HG03571 (cell line): ENCODE data around the gene SMAD5.

Experiments
- ATAC-seq: cut with Tn5 transposase; IDR thresholded peaks from one replicate; pipeline ENCODE4 v1.9.1; 2021; ENCODE audit not compliant: unreplicated experiment

The SMAD5 gene

DNA sequence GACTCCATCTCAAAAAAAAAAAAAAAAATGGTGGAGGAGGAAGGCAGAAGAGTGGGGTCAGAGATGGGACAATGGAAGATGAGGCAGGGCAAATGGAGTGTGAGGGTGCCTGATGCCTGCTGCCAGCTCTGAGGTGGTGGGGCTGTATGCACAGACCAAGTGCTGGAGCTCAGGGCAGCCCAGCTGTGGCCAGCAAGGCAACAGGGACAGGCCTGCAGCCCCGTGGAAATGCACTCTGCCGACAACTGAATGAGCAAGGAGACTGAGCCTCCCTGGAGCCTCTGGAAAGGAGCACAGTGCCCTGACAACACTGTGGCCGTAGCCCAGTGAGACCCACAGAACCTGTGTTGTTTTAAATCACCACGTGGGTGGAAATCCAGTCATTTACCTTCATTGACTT is 83.2 kb downstream of the SMAD5 start:
- no peak for ATAC-seq

- ATAC-seq: no peak
These were observed 83.6 kb downstream of the SMAD5 start for GRCh38 chr5:136216230-136216629.

DNA sequence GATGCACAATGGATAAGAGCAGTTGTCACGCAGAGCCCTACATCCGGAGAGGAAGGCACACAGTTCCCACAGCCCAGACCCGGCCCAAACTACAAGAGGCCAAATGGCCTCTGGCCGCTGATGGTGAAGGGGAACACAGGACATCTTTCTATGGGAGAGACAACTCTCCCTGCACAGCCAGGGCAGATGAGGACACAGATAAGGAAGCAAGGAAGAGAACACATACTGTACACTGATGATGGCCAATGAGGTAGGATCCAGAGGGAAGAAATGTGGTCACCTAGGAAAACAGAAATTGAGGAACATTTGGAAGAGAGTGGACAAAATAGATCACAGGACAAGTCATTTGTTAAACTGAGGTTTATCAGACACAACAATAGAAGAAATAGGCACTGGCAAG is 88.7 kb downstream of the SMAD5 start:
- ATAC-seq: no peak

GRCh38 chr5:136222580-136223235 is 90.1 kb downstream of the SMAD5 start:
- ATAC-seq: no peak

DNA sequence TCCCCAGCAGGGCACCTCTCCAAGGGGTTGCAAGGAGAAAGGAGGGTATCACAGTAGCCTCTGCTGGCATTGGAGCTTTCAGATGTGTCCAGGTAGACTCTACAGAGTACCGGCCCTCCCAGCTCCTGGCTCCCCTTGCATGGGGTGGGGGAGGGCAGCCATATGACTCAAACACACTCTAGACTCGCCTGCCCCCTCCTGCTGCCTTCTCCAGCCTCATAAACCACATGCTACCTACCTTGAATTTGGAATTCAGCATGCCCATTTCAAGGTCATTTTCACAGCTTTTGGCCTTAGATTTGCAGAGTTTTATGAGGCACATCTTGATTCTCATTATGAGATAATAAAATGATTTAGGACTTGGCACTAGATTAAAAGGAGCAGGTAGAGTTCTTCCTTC is 93.2 kb downstream of the SMAD5 start:
- ATAC-seq: no peak

- ATAC-seq: no peak
These were observed 93.8 kb downstream of the SMAD5 start for GRCh38 chr5:136226401-136226800.

DNA sequence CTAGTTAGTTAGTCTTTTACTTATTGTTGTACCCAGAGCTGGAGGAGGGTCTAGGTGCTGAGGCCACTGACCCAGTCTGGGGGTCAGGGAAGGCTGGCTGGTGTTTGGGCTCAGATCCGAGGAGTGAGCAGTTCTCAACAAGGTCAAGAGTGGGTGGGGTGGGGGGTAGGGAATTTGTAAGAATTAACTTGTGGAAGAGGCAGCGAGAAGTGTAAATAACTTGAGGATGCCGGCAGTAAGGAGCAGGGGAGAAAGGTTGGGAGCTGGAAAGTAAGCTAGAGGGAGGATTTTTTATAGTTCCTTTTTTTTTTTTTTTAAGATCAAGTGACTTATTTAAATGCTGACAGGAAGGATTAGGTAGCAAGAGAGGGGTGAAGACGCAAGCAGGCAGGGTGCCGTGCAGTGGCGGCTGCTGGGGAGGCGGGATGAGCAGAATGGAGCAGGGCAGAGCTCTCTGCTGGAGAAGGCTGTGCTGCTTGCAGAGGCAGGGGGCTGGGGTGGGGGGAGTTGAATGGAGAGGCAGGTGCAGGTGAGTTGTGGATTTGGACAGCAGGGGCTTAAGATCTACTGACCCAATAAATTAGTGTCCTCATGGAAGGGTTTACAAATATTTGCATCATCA is 95.6 kb downstream of the SMAD5 start:
- ATAC-seq: no peak

GRCh38 chr5:136230176-136230575 is 97.5 kb downstream of the SMAD5 start:
- no peak for ATAC-seq

- ATAC-seq: peak; percentile 74
These were observed 99.7 kb downstream of the SMAD5 start for GRCh38 chr5:136232316-136232715.
